Effector CD4-positive, alpha-beta T cell (primary cell): ENCODE measurements around the gene DNMT1.
"Not testable (repeated sequence)": the region's sequence is repeated elsewhere in the genome, so short reads cannot be mapped to it uniquely, and the experiment has no call there.

Experiments used
- DNase-seq: peaks from one replicate; pipeline ENCODE4 v3.0.0-alpha.2; 2020

The DNMT1 gene

DNA sequence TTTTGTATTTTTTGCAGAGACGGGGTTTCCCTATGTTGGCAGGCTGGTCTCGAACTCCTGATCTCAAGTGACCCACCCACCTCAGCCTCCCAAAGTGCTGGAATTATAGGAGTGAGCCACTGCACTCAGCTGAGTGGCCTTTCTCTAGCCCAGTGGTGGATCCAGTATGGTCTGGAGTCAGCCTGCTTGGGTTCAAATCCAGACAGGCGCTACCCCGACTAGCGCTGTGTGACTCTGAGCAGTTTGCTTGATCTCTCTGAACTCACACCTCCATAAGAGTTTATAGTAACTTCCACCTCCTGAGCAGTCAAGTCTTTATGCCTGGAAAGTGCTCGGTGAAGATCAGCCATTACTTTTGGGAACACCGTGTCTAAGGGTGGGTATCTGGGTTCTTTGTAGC is 25.9 kb upstream of the DNMT1 start:
- no peak for DNase-seq

DNA sequence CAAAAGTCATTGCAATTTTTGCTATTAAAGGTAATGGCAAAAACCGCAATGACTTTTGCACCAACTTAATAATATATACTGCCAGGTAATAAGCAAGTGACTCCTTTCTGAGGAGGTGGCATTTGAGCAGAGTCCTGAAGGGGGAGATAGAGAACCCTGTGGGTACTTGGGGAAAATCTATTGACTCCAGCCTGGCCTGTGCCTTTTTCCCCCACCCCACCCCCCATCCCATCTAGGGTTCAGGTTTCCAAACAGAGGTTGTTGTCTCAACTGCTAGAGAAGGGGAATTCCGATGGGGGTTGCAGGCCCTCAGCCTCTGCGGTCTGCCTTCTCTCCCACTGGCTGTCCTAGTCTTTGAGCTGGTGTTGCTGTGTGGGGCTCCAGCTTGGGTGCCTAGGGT is 24.9 kb upstream of the DNMT1 start:
- DNase-seq: no peak

DNA sequence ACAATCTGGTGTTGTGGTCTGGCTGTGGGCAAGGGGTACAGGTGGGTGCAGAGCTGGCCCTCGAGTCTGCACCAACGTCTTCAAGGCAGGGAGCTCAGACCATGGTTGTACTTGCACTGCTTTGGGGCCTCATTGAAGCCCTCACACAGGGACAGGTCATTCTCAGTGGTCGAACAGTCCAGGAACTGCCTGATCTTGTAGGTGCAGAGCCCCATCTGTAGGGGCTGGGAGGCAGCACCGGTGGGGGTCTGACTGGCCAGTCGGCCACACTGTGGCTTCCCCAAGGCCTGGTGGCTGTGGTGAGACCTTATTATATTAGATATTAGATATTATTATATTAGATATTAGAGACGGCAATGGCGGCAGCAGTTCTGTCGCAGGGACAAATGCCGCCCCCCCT is 22.3 kb upstream of the DNMT1 start:
- DNase-seq: no peak

DNA sequence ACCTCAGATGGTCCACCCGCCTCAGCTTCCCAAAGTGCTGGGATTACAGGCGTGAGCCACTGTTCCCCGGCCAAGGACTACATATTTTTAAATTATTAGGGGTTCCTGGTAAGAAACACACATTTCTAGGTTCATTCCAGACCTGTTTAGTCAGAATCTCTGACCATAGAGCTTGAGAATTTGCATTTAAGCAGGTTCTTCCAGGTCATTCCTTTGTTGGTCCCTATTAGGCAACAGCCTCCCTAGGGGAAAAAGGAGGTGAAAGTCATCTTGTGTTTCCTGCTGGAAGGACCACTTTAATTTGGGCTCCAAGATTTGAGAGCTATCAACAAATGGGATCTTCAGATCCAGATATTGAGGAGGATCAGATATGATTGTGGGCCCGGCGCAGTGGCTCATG is 20.0 kb upstream of the DNMT1 start:
- DNase-seq: no peak

DNA sequence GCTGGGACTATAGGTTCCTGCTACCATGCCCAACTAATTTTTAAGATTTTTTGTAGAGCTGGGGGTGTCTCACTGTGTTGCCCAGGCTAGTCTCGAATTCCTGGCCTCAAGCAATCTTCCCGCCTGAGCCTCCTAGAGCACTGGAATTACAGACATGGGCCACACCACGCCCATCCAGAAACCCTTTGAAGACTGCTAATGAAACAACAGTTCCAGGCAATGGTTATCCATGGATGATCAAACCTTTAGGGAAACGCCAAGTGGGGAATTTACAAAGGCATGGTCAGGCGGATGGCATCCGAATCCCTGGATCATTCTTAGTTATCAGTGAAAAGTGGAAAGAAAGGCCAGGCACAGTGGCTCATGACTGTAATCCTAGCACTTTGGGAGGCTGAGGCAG is 16.9 kb upstream of the DNMT1 start:
- no peak for DNase-seq

DNA sequence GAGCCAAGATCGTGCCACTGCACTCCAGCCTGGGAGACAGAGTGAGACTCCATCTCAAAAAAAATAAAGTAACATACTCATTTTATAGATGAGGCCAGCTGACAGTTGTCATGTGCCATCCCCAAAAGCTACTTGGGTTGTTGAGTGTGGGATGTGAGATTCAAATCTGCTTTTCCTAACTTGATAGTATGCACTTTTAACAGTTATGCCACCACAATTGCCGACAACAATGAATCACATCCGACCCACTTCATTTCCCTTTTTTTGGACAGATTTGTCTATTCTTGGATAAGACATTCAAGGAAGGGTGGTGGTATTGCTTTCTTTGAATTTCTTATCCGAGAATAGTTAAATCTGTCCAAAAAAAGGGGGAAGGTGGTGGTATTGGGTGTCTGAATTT is 16.3 kb upstream of the DNMT1 start:
- no peak for DNase-seq

DNA sequence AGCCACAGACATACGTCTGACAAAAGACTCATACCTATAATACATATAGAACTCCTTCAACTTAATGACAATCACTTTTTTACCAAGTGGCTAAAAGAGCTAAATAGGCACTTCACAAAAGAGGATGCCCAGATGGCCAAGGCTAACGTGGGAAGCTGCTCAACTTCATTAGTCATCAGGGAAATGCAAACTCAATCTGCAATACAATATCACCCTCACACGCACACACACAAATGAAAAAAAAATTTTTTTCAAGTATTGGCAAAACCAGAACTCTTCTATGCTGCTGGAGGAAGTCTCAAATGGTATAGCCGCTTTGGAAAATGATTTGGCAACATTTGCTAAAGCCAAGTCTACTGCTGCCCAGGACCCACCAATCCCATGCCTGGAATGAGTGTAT is 14.6 kb upstream of the DNMT1 start:
- DNase-seq: no peak

DNA sequence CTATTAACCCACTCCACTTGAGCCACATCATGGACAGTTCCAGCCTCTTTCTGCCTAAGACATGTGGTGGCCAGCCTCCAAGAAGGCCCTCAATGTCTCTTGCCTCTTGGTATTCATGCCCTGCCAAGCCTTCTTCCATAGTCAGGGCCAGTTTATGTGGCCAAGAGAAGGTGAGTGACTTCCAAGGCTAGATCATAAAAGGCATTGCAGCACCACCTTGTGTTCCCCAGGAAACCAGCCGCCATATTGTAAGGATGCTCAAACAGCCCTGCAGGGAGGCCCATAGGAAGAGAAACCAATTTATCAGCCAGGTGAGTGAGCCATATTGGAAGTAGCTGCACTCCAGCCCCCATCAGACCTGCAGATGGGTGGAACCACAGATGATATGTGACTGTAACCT is 12.3 kb upstream of the DNMT1 start:
- DNase-seq: no peak

DNA sequence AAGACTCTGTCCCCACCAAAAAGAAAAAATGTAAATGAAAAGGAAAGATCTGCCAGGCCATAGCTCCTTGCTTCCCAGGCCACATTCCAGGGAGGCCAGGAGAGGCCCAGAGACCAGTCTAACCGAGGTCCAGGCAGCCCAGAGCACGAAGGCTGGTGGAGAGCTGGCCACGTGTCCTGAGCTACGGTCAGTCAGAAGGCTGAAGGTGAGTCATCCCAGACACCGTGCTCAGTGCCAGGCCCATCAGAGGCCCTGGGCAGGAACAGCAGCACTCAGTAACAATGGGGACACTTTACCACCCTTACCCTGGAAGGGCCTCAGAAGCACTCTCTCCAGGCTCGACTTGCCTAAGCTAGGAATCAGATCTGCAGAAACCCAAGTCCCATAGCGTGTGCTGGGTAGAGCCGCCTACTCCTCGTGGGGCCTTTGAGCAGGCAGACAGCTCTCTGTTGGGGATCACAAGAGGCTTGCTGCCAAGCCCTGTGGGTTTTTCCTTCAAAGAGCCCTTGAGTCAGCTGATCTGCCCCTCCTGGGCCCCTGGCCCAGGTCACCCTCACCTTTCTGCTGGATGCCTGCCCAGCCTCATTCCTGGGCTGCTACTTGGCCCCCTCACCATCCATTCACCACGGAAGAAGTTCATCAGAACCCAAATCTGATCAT is 11.6 kb upstream of the DNMT1 start:
- no peak for DNase-seq

DNA sequence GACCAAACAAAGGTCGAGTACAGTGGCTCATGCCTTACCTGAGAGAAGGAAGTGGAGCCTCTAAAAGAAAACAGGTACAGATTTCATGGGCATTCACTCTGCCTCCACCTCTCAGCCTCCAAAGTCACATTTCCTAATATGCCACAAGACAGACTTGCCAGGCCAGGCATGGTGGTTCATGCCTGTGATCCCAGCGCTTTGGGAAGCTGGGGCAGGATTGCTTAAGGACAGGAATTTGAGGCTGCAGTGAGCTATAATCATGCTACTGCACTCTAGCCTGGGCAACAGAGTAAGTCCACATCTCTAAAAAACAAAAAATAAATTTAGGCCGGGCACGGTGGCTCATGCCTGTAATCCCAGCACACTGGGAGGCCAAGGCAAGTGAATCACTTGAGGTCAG is 10.9 kb upstream of the DNMT1 start:
- no peak for DNase-seq

DNA sequence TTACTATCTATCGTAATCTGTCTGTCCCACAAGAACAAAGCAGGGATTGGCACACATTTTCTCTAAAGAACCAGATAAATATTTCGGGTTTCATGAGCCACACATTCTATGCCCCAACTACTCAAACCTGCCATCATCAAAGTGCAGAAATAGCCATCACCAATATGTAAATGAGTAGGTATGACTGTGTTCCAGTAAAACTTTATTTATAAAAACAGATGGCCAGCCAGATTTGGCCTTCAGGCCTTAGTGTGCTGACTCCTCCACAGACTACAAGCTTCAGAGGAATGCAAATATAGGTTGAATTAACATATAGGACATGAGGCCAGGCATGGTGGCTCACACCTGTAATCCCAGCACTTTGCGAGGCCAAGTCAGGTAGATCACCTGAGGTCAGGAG is 8.9 kb upstream of the DNMT1 start:
- no peak for DNase-seq

DNA sequence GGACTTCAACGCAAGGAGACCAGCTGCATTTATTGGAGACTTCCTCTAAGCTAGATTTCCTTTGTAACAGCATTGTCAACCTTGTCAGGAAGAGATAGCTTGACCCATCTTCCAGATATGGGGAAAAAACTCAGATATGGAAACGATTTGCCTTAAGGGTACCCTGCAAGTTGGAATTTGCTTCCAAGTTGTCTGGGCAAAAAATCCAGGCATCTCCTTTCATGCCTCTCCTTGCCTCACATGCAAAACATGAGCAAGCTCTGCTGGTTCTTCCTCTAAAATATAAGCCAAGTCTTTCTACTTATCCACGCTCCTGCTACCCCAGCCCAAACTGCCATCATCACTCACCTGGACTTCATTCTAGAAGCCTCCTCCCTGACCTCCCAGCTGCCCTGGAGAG is 6.4 kb upstream of the DNMT1 start:
- no peak for DNase-seq

DNA sequence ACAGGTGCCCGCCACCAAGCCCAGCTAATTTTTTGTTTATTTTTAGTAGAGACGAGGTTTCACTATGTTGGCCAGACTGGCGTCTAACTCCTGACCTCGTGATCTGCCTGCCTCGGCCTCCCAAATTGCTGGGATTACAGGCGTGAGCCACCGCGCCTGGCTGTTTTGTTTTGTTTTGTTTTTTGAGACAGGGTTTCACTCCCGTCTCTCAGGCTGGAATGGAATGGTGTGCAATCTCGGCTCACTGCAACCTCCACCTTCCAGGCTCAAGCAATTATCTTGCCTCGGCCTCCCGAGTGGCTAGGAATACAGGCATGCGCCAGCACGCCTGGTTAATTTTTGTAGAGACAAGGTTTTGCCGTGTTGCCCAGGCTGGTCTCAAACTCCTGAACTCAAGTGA is 5.3 kb upstream of the DNMT1 start:
- DNase-seq: not testable (repeated sequence)

DNA sequence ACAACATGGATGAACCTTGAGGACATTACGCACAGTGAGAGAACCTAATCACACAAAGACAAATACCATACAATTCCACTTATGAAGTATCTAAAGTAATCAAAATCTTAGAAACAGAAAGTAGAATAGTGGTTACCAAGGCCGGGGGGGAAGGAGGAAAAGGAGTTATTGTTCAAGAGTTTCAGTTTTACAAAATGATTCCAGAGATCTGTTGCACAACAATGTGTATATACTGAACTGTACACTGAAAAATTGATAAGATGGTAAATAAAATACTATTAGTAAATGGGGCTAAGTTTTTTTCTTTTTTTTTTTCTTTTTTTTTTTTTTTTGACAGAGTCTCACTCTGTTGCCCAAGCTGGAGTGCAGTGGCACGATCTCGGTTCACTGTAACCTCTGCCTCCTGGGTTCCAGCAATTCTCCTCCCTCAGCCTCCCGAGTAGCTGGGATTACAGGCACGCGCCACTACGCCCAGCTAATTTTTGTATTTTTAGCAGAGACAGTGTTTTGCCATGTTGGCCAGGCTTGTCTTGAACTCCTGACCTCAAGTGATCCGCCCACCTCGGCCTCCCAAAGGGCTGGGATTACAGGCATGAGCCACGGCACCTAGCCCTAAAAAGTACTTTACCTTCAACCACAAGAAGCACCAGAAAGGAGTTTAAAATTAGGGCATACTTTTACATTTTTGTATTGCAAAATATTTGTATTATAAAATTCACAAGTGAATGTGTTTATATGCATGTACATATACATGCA is 4.3 kb upstream of the DNMT1 start:
- not testable (repeated sequence) for DNase-seq

DNA sequence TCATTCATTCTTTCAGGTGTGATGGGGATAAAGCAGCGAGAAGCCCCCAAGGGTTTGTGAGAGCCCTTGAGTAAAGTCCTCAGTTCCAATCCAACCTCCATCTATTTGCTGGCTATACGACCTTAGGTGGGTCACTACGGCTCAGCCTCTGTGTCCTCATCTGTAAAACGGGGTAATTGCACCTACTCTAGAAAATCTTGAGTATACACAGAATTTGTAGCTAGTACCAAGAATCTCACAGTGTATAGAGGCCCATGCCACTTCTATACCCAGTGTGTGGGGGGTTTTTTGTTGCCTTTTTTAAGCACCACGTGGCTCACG is 406 bp upstream of the DNMT1 start:
- no peak for DNase-seq

DNA sequence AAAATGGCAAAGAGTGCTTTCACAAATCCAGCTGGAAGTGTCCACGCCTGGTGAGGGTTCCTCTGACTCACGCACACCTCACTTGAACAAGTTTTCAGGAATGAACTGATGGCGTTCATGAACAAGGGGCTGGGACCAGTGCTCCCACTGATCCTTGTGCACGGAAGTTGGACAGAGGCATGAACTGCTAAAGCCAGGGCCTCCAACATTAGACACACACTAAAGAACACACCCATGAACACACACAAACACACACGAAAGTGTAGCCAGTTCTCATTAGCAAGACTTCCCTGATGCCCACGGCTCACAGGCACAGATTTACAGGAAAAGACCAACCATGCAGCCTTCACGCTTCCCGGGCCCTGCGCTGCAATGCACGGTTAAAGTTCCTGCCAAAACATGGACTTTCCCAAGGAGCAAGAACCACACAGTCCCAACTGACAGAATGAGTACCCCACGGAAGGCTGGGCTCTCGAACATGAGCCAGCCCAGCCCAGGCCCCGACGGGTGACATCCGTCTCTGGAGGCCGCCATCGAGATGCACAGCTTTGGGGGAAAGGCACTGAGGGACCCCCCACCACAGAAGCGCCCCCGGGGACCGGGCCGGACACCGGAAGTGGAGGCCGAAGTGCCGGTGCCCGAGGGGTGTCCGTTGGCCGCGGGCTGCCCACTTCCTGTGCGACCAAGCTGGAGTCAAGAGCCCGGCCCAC is 808 bp downstream of the DNMT1 start:
- DNase-seq: no peak

DNA sequence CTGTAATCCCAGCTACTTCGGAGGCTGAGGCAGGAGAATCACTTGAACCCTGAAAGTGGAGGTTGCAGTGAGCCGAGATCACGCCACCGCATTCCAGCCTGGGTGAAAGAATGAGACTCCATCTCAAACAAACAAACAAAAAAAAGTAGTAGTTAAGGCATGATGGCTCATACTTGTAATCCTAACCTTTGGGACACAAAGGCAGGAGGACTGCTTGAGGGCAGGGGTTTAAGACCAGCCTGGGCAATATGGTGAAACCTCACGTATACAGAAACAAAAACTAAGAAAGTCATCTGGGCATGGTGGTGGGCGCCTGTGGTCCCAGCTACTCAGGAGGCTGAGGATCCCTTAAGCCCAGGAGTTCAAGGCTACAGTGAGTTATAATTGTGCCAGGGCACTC is 1.8 kb downstream of the DNMT1 start:
- DNase-seq: no peak

DNA sequence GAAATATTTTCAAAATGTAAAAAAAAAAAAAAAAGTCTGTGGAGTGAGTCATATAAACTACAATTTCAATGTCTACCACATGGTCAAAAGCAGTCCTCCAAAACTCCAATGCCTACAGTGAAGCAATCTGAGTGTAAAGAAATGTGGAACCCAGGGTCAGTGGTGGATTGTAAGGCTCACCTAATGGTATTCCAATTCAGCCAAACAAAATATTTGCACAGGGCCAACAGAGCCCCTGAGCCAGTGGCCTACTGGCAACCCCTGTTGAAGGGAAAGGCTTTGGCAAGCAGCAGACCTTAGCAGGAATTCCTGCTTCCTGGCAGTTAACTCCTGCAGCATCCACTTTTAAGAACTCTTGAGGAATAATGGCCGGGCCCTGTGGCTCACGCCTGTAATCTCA is 3.4 kb downstream of the DNMT1 start:
- no peak for DNase-seq

DNA sequence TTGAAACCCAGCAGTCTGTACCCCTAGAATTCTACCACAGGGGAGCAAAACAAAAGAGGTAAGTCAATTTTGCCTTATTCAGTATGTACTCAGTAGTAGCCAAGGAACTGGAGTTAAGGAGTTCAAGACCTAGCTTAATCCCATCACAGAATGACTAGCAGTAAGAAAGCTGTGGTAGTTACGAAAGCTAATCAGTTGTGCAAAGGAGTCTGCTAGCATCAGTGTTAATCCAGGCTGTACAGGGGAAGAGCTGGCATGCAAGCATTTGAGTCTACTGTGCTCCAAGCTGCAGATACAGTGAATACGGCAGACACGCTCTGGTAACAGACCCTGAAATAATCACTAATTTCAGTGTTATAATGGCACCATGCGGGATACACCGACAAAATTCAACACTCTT is 4.7 kb downstream of the DNMT1 start:
- no peak for DNase-seq

DNA sequence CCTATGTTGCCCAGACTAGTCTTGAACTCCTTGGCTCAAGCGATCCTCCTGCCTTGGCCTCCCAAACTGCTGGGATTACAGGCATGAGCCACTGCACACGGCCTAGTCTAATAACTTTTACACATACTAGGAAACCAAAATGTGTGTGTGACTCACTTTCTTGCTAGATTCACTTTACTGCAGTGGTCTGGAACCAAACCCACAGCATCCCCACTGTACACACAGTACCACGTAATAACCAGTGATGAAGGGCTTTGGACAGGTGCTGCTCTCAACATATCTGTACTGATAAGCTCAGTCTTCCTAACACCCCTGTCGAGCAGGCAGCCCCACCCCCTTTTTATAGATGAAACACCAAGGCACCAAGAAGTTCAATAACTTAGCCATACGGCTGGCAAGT is 5.1 kb downstream of the DNMT1 start:
- no peak for DNase-seq

DNA sequence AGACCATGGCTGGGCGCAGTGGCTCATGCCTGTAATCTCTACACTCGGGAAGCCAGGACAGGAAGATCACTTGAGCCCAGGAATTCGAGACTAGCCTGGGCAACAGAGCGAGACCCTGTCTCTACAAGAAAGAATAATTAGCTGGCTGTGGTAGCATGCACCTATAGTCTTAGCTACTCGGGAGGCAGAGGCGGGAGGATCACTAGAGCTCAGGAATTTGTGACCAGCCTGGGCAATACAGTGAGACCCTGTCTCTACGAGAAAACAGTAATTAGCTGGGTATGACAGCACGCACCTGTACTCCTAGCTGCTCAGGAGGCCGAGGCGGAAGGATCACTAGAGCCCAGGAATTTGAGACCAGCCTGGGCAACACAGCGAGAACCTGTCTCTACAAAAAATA is 7.4 kb downstream of the DNMT1 start:
- no peak for DNase-seq

DNA sequence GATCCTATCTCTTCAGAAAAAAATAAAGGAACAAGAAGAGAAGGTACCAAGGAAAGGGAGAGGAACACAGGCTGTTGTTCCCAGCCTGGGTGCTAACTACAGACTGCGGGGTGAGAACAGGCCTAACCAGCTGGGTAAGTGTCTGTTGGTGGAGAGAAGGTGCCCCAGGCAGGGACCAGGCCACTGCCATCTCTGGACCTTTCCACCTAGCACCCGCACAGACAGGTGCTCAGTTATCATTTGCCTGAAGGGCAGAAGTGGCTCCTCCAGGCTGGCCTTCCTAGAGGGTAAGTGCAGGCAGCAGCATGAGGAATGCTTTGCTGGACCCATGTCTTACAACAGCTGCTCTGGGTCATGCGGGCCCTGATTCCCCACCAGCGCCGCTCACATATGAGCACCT is 10.1 kb downstream of the DNMT1 start:
- no peak for DNase-seq

DNA sequence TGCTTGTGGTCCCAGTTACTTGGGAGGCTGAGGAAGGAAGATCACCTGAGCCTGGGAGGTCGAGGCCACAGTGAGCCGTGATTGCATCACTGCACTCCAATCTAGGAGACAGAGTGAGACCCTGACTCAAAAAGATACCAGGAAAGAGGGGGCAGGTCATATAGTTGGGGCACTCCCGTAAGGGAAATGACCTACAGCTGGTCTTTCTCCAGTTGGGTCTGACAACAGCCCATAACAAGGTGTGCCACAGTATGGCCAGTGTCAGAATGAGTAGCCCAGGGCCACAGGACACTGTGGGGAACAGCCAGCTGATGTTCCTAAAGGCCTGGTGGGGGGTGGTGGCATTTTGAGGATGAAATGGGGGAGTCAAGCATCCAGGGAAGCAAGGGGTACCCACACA is 10.8 kb downstream of the DNMT1 start:
- no peak for DNase-seq

DNA sequence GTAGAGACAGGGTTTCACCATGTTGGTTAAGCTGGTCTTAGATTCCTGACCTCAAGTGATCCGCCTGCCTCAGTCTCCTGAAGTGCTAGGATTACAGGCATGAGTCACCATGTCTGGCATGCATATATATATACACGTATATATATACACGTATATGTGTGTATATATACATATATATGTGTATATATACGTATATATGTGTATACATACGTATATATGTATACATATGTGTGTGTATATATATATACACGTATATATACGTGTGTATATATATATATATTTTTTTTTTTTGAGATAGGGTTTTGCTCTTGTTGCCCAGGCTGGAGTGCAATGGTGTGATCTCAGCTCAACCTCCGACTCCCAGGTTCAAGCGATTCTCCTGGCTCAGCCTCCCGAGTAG is 11.9 kb downstream of the DNMT1 start:
- DNase-seq: no peak

DNA sequence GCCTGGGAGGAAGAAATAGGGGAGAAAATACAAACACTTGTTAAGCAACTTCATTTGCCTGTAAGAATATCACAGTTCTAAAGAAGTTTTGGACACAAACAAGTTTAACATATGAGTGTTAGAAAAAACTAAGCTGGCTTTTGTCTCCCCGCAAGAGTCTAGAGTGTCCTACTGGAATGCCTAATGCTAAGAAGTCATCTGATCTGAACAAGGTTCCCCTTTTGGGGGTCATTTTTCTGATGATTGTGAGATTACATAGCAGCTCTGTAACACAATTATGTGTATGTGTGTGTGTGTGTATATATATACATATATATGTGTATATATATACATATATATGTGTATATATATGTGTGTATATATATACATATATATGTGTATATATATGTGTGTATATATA is 12.7 kb downstream of the DNMT1 start:
- no peak for DNase-seq
